WTC11 (cell line): ENCODE measurements around the gene TDRD3. TPM values are rescaled to one million over a fixed set of nuclear protein-coding genes. Genes with fewer than 3 reads are reported as not detected.

Experiments used
- ATAC-seq: fragments of 200-7000 bp; cut with Tn5 transposase; 2 replicates; pipeline ENCODE4 v1.10.0; 2021; ENCODE audit warnings: mild to moderate bottlenecking, moderate library complexity
- CTCF ChIA-PET: fragments of 300-600 bp; sonication (Branson Sonifier 250); formaldehyde crosslinking; loops from one replicate; lab custom pipeline; 2021; ENCODE audit warnings: antibody characterized with exemption; lab: Charles Lee
- POLR2A ChIA-PET: fragments of 350-600 bp; sonication (Branson Sonifier 250); formaldehyde crosslinking; loops from one replicate; lab custom pipeline; 2021; ENCODE audit warnings: antibody characterized with exemption; lab: Charles Lee
- DNase-seq: peaks from one replicate; pipeline ENCODE4 v3.0.0; 2021; ENCODE audit warnings: low spot score
- H3K27ac Mint-ChIP-seq: 2 replicates; pipeline ENCODE4 v1.8.0; 2021; ENCODE audit warnings: mixed read lengths
- H3K27me3 Mint-ChIP-seq: 2 replicates; pipeline ENCODE4 v1.8.0; 2021; ENCODE audit warnings: low read depth, mild to moderate bottlenecking, moderate library complexity, mixed read lengths
- H3K36me3 Mint-ChIP-seq: 2 replicates; pipeline ENCODE4 v1.8.0; 2021; ENCODE audit warnings: mixed read lengths
- H3K4me1 Mint-ChIP-seq: 2 replicates; pipeline ENCODE4 v1.8.0; 2022; ENCODE audit warnings: mixed read lengths
- H3K4me3 Mint-ChIP-seq: 2 replicates; pipeline ENCODE4 v1.8.0; 2021; ENCODE audit warnings: mild to moderate bottlenecking, moderate library complexity, mixed read lengths
- H3K9me3 Mint-ChIP-seq: 2 replicates; pipeline ENCODE4 v1.8.0; 2021; ENCODE audit warnings: mixed read lengths
- ATF1 ChIP-seq: sonication (generic); formaldehyde crosslinking; IDR thresholded peaks from 2 replicates; pipeline ENCODE4 v1.8.1; 2023; ENCODE audit warnings: mild to moderate bottlenecking, moderate library complexity, missing genetic modification reagents
- E2F1 ChIP-seq: sonication (generic); formaldehyde crosslinking; IDR thresholded peaks from 2 replicates; pipeline ENCODE4 v1.8.0; 2022; ENCODE audit warnings: mild to moderate bottlenecking, missing genetic modification reagents
- GABPB1 ChIP-seq: sonication (generic); formaldehyde crosslinking; IDR thresholded peaks from 2 replicates; pipeline ENCODE4 v1.8.1; 2023; ENCODE audit warnings: mild to moderate bottlenecking, missing genetic modification reagents
- IRF1 ChIP-seq: sonication (generic); formaldehyde crosslinking; IDR thresholded peaks from 2 replicates; pipeline ENCODE4 v1.8.0; 2023; ENCODE audit warnings: missing genetic modification reagents
- KAT7 ChIP-seq: sonication (generic); formaldehyde crosslinking; IDR thresholded peaks from 2 replicates; pipeline ENCODE4 v1.8.1; 2023; ENCODE audit warnings: missing genetic modification reagents, mild to moderate bottlenecking, borderline replicate concordance
- NFYB ChIP-seq: sonication (generic); formaldehyde crosslinking; conservative IDR thresholded peaks from 2 replicates; pipeline ENCODE4 v1.8.0; 2022; ENCODE audit warnings: low read depth, missing genetic modification reagents
- NR1H2 ChIP-seq: sonication (generic); formaldehyde crosslinking; IDR thresholded peaks from 2 replicates; pipeline ENCODE4 v1.9.0; 2021; ENCODE audit warnings: mild to moderate bottlenecking, moderate library complexity, missing genetic modification reagents
- SMAD3 ChIP-seq: sonication (generic); formaldehyde crosslinking; IDR thresholded peaks from 2 replicates; pipeline ENCODE4 v1.8.0; 2022; ENCODE audit warnings: missing genetic modification reagents, mild to moderate bottlenecking, borderline replicate concordance
- SMAD4 ChIP-seq: sonication (generic); formaldehyde crosslinking; IDR thresholded peaks from 2 replicates; pipeline ENCODE4 v1.8.0; 2022; ENCODE audit warnings: mild to moderate bottlenecking, missing genetic modification reagents
- SP1 ChIP-seq: sonication (generic); formaldehyde crosslinking; conservative IDR thresholded peaks from 2 replicates; pipeline ENCODE4 v1.8.1; 2022; ENCODE audit warnings: missing genetic modification reagents
- ZNF416 ChIP-seq: fragments of 250-450 bp; sonication (Bioruptor Pico); IDR thresholded peaks from 2 replicates; pipeline ENCODE4 v1.9.0; 2021; ENCODE audit warnings: mild to moderate bottlenecking, inconsistent platforms
- total RNA-seq: library from RNA; stranded (reverse); gene quantifications from 3 replicates; pipeline ENCODE4 v1.2.3, GENCODE V29; 2021
- TF ChIP-seq, protein P1 (sequence below): fragments of 250-450 bp; sonication (Bioruptor Pico); IDR thresholded peaks from 2 replicates; pipeline ENCODE4 v1.9.0; 2021; ENCODE audit warnings: mild to moderate bottlenecking, borderline replicate concordance
- TF ChIP-seq, protein P2 (sequence below): fragments of 250-450 bp; sonication (Bioruptor Pico); IDR thresholded peaks from 2 replicates; pipeline ENCODE4 v1.9.0; 2021; ENCODE audit warnings: mild to moderate bottlenecking
- TF ChIP-seq, protein P3 (sequence below): sonication (generic); formaldehyde crosslinking; IDR thresholded peaks from 2 replicates; pipeline ENCODE4 v1.8.0; 2022; ENCODE audit warnings: missing genetic modification reagents

Gene TDRD3
- total RNA-seq, 1 experiment from 2014 or later, result 19.5 TPM

DNA sequence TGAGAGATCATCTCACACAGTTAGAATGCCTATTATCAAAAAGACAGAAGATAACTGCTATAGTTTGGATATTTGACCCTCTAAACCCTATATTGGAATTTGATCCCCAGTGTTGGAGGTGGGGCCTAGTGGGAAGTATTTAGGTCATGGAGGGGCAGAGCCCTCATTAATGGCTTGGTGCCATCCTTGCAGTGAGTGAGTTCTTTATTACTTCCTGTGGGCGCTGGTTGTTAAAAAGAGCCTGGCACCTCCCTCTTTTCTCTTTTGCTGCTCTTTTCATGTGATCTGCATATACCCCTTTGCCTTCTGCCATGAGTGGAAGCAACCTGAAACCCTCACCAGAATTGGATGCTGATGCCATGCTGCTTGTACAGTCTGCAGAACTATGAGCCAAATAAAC, 66.8 kb downstream of the TDRD3 start (continued):
- TF ChIP-seq, protein P1, sequence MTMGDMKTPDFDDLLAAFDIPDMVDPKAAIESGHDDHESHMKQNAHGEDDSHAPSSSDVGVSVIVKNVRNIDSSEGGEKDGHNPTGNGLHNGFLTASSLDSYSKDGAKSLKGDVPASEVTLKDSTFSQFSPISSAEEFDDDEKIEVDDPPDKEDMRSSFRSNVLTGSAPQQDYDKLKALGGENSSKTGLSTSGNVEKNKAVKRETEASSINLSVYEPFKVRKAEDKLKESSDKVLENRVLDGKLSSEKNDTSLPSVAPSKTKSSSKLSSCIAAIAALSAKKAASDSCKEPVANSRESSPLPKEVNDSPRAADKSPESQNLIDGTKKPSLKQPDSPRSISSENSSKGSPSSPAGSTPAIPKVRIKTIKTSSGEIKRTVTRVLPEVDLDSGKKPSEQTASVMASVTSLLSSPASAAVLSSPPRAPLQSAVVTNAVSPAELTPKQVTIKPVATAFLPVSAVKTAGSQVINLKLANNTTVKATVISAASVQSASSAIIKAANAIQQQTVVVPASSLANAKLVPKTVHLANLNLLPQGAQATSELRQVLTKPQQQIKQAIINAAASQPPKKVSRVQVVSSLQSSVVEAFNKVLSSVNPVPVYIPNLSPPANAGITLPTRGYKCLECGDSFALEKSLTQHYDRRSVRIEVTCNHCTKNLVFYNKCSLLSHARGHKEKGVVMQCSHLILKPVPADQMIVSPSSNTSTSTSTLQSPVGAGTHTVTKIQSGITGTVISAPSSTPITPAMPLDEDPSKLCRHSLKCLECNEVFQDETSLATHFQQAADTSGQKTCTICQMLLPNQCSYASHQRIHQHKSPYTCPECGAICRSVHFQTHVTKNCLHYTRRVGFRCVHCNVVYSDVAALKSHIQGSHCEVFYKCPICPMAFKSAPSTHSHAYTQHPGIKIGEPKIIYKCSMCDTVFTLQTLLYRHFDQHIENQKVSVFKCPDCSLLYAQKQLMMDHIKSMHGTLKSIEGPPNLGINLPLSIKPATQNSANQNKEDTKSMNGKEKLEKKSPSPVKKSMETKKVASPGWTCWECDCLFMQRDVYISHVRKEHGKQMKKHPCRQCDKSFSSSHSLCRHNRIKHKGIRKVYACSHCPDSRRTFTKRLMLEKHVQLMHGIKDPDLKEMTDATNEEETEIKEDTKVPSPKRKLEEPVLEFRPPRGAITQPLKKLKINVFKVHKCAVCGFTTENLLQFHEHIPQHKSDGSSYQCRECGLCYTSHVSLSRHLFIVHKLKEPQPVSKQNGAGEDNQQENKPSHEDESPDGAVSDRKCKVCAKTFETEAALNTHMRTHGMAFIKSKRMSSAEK (CRISPR knock-in tag), result no peak
- TF ChIP-seq GABPB1 (CRISPR knock-in tag) (no peak), SP1 (CRISPR knock-in tag) (no peak)

GRCh38 chr13:60467098-60467497, 70.1 kb downstream of the TDRD3 start:
- Mint-ChIP-seq H3K9me3 (peaks cover 8% of the 10 kb centered on the region), H3K27me3 (no peaks in the 10 kb centered on the region), H3K36me3 (peaks cover 11% of the 10 kb centered on the region), H3K27ac (no peak overlapping the region), H3K4me3 (no peak overlapping the region), H3K4me1 (peaks cover 2% of the 10 kb centered on the region; the same call in 1 of the 2 replicates)
- ChIA-PET POLR2A (no interaction called here), CTCF (interaction anchor here (1.3 kb wide), 1 partner anchor 151 kb away, joined by 3 read pairs; no protein-coding TSS in a partner anchor)
- DNase-seq (no peak), ATAC-seq (no peak)
- TF ChIP-seq SMAD4 (CRISPR knock-in tag), result no peak
- TF ChIP-seq E2F1 (CRISPR knock-in tag), result no peak
- TF ChIP-seq, protein P2, sequence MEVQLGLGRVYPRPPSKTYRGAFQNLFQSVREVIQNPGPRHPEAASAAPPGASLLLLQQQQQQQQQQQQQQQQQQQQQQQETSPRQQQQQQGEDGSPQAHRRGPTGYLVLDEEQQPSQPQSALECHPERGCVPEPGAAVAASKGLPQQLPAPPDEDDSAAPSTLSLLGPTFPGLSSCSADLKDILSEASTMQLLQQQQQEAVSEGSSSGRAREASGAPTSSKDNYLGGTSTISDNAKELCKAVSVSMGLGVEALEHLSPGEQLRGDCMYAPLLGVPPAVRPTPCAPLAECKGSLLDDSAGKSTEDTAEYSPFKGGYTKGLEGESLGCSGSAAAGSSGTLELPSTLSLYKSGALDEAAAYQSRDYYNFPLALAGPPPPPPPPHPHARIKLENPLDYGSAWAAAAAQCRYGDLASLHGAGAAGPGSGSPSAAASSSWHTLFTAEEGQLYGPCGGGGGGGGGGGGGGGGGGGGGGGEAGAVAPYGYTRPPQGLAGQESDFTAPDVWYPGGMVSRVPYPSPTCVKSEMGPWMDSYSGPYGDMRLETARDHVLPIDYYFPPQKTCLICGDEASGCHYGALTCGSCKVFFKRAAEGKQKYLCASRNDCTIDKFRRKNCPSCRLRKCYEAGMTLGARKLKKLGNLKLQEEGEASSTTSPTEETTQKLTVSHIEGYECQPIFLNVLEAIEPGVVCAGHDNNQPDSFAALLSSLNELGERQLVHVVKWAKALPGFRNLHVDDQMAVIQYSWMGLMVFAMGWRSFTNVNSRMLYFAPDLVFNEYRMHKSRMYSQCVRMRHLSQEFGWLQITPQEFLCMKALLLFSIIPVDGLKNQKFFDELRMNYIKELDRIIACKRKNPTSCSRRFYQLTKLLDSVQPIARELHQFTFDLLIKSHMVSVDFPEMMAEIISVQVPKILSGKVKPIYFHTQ (CRISPR knock-in tag), result no peak

DNA sequence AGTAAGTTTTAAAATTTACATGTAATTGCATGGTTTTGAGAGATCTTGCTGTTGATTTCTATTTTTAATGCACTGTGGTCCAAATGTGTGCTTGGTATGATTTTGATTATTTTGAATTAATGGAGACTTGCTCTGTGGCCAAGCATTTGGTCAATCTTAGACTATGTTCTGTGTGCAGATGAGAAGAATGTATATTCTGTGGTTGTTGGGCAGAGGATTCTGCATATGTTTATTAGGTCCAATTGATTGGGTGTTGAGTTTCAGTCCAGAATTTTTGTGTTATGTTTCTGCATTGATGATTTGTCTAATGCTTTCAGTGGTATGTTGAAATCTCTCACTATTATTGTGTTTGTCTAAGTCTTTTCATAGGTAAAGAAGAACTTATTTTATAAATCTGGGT, 82.3 kb downstream of the TDRD3 start:
- no peak for ATAC-seq
- ChIA-PET CTCF (no interaction called here), POLR2A (no interaction called here)
- Mint-ChIP-seq H3K4me3 (no peak overlapping the region), H3K36me3 (peaks cover 62% of the 10 kb centered on the region), H3K27me3 (no peaks in the 10 kb centered on the region), H3K27ac (no peak overlapping the region), H3K9me3 (peaks cover 66% of the 10 kb centered on the region), H3K4me1 (no peaks in the 10 kb centered on the region)
- no peak for DNase-seq
- TF ChIP-seq ATF1 (CRISPR knock-in tag), result no peak
- TF ChIP-seq IRF1 (CRISPR knock-in tag), result no peak
- TF ChIP-seq, protein P1 (CRISPR knock-in tag), result no peak
- TF ChIP-seq SMAD3, result no peak
- TF ChIP-seq, protein P3, sequence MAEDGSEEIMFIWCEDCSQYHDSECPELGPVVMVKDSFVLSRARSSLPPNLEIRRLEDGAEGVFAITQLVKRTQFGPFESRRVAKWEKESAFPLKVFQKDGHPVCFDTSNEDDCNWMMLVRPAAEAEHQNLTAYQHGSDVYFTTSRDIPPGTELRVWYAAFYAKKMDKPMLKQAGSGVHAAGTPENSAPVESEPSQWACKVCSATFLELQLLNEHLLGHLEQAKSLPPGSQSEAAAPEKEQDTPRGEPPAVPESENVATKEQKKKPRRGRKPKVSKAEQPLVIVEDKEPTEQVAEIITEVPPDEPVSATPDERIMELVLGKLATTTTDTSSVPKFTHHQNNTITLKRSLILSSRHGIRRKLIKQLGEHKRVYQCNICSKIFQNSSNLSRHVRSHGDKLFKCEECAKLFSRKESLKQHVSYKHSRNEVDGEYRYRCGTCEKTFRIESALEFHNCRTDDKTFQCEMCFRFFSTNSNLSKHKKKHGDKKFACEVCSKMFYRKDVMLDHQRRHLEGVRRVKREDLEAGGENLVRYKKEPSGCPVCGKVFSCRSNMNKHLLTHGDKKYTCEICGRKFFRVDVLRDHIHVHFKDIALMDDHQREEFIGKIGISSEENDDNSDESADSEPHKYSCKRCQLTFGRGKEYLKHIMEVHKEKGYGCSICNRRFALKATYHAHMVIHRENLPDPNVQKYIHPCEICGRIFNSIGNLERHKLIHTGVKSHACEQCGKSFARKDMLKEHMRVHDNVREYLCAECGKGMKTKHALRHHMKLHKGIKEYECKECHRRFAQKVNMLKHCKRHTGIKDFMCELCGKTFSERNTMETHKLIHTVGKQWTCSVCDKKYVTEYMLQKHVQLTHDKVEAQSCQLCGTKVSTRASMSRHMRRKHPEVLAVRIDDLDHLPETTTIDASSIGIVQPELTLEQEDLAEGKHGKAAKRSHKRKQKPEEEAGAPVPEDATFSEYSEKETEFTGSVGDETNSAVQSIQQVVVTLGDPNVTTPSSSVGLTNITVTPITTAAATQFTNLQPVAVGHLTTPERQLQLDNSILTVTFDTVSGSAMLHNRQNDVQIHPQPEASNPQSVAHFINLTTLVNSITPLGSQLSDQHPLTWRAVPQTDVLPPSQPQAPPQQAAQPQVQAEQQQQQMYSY (CRISPR knock-in tag), result no peak
- no peak for TF ChIP-seq GABPB1 (CRISPR knock-in tag)
- TF ChIP-seq NFYB (CRISPR knock-in tag), result no peak
- TF ChIP-seq NR1H2 (CRISPR knock-in tag), result no peak
- TF ChIP-seq ZNF416, result no peak
- TF ChIP-seq KAT7 (CRISPR knock-in tag), result no peak
